HG03064 (cell line): ENCODE results near the gene CTDP1.

Source experiments
- ATAC-seq: cut with Tn5 transposase; IDR thresholded peaks from one replicate; pipeline ENCODE4 v1.9.1; 2021; ENCODE audit warnings: low read depth; ENCODE audit not compliant: unreplicated experiment

The CTDP1 gene

GRCh38 chr18:79775441-79776221 is 96.0 kb downstream of the CTDP1 start:
- no peak for ATAC-seq

- no peak for ATAC-seq
These were observed 97.1 kb downstream of the CTDP1 start for GRCh38 chr18:79776674-79777073.

GRCh38 chr18:79778291-79778791 is 98.7 kb downstream of the CTDP1 start:
- no peak for ATAC-seq

- no peak for ATAC-seq
These were observed 99.6 kb downstream of the CTDP1 start for GRCh38 chr18:79779021-79779699.

- no peak for ATAC-seq
These were observed 100.1 kb downstream of the CTDP1 start for GRCh38 chr18:79779700-79780190.

GRCh38 chr18:79780547-79780946 is 100.9 kb downstream of the CTDP1 start:
- no peak for ATAC-seq

GRCh38 chr18:79781331-79781941 is 101.8 kb downstream of the CTDP1 start:
- ATAC-seq = no peak

GRCh38 chr18:79782566-79783308 is 103.1 kb downstream of the CTDP1 start:
- no peak for ATAC-seq

GRCh38 chr18:79784071-79784913 is 104.7 kb downstream of the CTDP1 start:
- ATAC-seq = no peak

GRCh38 chr18:79784965-79785770 is 105.6 kb downstream of the CTDP1 start:
- ATAC-seq = no peak

- ATAC-seq = no peak
These were observed 106.2 kb downstream of the CTDP1 start for GRCh38 chr18:79785831-79786230.

- no peak for ATAC-seq
These were observed 106.7 kb downstream of the CTDP1 start for GRCh38 chr18:79786304-79786703.

GRCh38 chr18:79786786-79787526 is 107.4 kb downstream of the CTDP1 start:
- no peak for ATAC-seq

GRCh38 chr18:79787527-79787864 is 107.9 kb downstream of the CTDP1 start:
- ATAC-seq = no peak

GRCh38 chr18:79787865-79788733 is 108.5 kb downstream of the CTDP1 start:
- no peak for ATAC-seq

GRCh38 chr18:79788734-79789085 is 109.1 kb downstream of the CTDP1 start:
- ATAC-seq = no peak

- ATAC-seq = no peak
These were observed 109.7 kb downstream of the CTDP1 start for GRCh38 chr18:79789091-79789891.
